CMK (cell line): ENCODE measurements around the gene RHBDF2.
"Not testable (repeated sequence)": the region's sequence is repeated elsewhere in the genome, so short reads cannot be mapped to it uniquely, and the experiment has no call there.

Experiments
- DNase-seq: peaks from one replicate; pipeline ENCODE4 v3.0.0-alpha.2; 2010; ENCODE audit warnings: low read depth

RHBDF2 gene

DNA sequence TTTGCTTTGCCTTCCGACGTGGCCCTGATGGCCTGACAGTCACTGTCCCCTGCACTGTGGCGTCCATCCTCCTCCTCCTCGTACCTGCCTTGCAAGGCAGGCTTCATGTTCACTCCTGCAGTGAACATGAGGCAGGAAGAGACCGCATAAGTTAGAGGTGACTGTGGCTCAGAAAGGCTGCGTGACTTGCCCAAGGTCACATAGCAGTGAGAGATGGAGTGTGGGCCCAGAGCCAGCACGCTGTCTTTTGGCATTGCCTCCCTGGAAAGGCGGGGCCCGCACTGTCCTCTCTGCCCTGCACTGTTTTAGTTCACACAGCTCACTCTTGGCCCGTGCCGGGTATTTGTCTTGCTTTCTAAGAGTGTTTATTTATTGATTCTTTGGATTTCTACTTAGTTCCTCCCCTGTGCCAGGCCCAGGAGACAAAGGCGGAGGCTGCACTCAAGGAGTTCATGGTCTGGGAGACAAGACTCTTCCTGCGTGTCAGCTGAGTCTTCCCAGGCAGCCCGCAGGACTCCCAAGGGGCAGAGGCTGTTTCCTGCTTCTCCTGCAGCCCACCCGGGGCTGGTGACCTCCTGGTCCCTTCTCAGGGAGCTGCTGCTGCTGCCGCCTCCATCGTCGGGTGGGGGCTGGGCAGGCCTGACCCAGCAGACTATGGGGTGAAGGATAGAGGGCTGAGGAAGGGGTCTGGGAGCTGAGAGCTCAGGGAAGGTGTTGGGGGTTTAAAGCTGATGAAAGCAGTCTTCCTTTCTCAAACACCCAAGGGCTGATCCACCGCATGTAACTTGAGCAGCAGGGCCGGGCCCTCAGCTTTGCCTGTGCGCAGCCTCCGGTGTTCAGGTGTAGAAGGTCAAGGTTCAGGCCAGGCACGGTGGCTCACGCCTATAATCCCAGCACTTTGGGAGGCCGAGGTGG is 23.6 kb upstream of the RHBDF2 start:
- DNase-seq: no peak

GRCh38 chr17:76523084-76524037 is 22.1 kb upstream of the RHBDF2 start:
- no peak for DNase-seq

DNA sequence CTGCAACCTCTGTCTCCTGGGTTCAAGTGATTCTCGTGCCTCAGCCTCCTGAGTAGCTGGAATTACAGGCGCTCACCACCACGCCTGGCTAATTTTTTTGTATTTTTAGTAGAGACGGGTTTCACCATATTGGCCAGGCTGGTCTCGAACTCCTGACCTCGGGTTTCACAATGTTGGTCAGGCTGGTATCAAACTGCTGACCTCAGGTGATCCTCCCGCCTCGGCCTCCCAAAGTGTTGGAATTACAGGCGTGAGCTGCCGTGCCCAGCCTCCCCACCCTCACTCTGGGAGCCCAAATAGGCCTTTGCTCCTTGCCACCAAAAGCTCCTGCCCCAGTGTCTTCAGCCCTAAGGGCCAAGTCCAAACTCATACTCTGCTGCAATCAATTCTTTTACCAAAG is 20.5 kb upstream of the RHBDF2 start:
- not testable (repeated sequence) for DNase-seq

DNA sequence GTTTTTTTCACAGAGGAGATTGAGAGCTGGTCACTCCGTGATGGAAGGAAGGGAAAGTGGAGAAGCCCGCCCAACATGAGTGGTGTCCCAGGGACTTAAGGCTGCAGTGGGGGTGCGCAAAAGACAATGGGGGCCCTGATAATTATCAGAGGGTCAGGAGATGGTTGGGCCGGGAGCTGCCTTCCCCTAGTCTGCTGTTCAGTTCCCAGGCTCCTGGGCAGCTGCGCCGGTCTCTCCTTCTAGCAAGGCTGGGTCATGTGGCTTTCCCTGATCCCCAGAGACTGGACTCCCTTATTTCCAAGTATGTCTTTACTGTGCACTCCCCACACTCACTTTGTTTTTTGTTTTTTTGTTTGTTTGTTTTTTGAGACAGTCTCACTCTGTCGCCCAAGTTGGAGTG is 20.0 kb upstream of the RHBDF2 start:
- no peak for DNase-seq

GRCh38 chr17:76519048-76519966 is 18.1 kb upstream of the RHBDF2 start:
- no peak for DNase-seq

GRCh38 chr17:76517638-76518038 is 16.4 kb upstream of the RHBDF2 start:
- DNase-seq: no peak

DNA sequence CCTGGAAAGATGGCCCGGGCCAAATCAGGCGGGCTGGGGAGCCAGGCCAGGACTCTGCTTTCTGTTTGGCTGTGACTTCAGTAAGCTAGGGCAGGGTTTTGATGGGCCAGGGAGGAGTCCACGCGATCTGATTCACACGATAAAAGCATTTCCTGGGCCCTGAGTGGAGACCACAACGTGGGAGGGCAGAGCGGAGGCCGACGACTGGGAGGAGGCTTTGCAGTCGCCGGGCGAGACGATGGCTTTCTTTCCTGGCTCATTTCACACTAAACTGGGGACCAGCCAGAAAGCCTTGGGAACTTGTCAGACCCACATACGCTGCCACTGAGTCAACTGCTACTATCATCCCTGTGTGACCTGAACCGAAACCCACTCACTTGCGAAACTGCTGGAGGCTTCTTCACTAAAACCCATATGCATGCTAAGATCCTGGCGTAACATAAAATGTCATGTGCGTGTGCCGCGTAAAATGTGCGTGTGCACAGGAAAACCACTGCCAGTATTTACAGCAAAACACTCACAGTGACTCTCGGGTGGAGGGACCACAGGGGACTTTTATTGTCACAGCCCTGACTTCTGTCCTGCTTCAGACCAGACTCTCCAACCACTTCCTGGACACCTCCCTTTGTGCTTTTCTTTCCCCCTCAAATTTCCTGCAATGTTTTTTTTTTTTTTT is 14.2 kb upstream of the RHBDF2 start:
- no peak for DNase-seq

GRCh38 chr17:76514355-76514754 is 13.1 kb upstream of the RHBDF2 start:
- not testable (repeated sequence) for DNase-seq

DNA sequence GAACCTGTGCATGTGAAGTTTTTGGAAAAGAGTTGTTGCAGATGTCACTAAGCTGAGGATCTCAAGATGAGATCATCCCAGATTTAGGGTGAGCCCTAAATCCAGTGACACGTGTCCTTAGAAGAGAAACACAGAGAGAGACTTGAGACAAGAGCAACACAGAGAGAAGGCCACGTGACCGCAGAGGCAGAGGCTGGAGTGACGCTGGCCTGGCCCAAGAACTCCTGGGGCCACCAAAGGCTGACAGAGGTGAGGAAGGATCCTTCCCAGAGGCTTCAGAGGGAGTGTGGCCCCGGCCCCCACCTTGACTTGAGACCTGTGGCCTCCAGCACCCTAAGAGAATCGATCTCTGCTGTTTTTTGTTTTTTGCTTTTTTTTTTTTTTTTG is 12.1 kb upstream of the RHBDF2 start:
- DNase-seq: no peak

DNA sequence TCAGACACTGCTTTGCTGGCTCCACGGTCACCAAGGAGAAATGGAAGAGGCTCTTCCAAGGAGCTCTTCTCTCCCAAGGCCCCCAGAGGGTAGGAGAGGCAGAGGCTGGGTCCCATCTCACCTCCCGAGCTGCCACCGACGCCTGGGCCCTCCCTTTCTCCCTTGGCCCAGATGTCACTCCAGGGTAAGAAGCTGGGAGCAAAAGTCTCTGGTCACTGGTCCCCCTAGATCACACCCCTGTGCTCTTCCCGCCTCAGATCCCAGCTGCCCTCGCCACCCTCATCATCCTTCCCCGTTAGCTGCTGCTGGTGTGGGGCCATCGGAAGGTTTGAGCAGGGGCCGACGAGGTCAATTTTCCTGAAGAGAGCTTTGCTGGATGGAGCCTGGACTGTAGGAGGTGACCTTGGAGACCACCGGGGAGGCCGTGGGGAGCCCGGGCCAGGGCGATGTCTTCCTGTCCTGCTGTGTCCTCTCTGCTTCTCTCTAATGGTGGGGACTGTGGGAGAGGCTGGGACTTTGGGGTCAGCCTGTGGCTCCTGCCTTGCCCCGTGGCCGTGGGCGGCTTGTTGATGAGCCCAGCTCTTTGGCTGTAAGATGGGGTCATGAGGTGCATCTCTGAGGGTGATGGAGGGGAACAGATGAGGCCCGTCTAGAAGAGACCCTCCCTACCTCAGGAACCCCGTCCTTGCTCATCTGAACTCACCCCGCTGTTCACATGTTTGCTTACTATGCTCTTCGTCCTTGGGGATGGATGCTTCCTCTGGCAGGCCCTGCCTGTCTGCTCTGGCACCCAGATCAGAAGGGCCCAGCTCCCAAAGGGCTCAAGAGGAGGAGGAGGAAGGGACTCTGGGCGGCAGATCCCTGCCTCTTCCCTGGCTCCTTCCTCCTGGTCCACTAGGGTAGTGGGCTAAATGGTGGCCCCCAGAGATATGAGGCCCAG is 11.4 kb upstream of the RHBDF2 start:
- DNase-seq: no peak

DNA sequence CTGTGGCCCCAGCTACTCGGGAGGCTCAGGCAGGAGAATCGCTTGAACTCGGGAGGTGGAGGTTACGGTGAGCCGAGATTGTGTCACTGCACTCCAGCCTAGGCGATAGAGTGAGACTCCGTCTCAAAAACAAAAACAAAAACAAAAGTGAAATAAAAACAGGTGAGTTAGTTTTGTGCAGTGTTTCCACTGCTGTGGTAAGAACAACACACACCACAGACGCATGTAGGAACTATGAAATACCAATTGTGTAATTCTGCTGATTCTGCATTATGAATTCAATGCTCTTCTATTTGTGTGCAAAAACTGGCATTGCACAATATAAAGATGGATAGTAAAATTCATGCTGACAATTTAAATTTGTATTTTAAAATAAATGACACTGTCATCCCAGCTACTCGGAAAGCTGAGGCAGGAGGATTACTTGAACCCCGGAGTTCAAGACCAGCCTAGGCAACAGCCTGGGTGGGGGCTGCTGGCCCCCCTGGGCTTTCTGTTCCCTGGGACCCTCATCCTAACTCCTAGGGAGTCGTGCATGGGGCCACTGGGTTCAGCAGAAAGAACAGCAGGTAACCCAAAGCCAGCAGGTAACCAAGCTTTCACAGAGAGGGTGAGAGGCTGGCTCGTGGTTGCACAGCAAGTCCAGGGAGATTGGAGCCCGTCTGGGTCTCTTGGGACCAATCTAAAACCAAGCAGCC is 10.6 kb upstream of the RHBDF2 start:
- no peak for DNase-seq

DNA sequence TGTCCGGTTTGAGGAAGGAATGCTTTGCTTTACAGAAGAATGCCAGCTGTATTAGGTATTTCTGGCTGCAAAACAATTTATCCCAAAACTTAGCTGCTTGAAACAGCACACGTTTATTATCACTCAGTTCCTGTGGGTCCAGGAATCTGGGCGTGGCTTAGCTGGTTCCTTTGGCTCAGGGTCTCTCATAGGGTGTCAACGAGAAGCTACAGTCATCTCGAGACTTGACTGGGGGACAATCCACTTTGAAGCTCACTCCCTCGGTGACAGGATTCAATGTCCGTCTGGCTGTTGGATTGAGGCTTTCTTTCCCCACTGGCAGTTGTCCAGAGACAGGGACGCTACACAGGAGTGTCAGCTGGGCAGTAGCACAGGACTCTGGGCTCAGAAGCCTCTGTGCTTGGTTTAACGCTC is 9.6 kb upstream of the RHBDF2 start:
- DNase-seq: no peak

GRCh38 chr17:76508472-76509063 is 7.3 kb upstream of the RHBDF2 start:
- not testable (repeated sequence) for DNase-seq

GRCh38 chr17:76506408-76507345 is 5.5 kb upstream of the RHBDF2 start:
- no peak for DNase-seq

- DNase-seq: no peak
These were observed 2.9 kb upstream of the RHBDF2 start for GRCh38 chr17:76504117-76504516.

DNA sequence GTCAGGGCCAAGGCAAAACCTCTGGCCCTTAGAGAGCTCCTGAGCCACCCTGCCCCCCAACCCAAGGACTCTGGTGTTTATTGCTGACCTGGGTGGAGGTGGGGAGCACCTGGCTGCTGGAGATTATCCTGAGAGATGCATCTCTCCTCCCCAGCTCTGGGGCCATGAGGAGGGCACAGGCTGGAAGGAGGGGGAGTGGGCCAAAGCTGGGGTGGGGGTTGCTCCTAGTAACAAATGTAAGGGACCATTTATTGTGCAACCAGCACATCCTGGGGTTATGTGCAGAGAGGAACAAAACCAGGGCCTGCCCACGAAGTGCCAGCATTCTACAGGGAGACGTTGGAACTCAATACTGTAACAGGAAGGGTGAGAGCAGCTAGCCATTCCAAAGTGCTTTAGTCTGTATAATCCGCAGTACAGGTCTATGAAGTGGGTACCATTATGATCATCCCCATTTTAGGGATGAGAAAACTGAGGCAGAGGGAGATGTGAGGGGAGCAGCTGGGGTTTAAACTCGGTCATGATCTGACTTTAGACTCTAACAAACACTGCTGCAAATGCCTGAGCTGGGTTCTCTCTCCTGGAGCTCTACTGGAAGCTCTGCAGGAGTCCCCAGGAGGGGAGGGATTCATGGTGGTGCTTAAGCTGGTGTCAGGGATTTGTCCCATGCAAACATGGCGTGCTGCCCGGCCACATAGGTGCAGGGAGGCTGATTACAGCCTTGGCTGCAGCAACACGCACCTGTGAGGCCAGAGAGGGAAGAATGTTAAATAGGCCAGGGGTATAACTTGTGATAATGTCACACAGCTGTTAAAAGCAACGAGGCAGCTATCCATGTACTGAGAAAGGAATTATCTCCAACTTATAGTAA is 1.4 kb upstream of the RHBDF2 start:
- no peak for DNase-seq

GRCh38 chr17:76501827-76502307 is 644 bp upstream of the RHBDF2 start:
- no peak for DNase-seq
